CD8-positive, alpha-beta memory T cell (primary cell): ENCODE measurements around the gene DOK3. TPM values are rescaled to one million over a fixed set of nuclear protein-coding genes. Genes with fewer than 3 reads are reported as not detected.

Source experiments
- CTCF ChIA-PET: fragments of 350-600 bp; sonication (Branson Sonifier 250); formaldehyde crosslinking; loops from one replicate; lab custom pipeline; 2021; ENCODE audit warnings: antibody characterized with exemption; lab: Charles Lee
- POLR2A ChIA-PET: fragments of 350-600 bp; sonication (Branson Sonifier 250); formaldehyde crosslinking; loops from one replicate; lab custom pipeline; 2021; ENCODE audit warnings: antibody characterized with exemption; lab: Charles Lee
- DNase-seq, 5 donors: peaks; one replicate each; pipeline versions ENCODE4 v3.0.0 to v3.0.0-alpha.2; 2020 to 2022; ENCODE audit warnings: mixed read lengths in 1 of 5
- H3K27ac ChIP-seq: one replicate; pipeline ENCODE4 v1.7.0; 2013; ENCODE audit warnings: low read depth, mild to moderate bottlenecking, low read length, moderate library complexity
- H3K27me3 ChIP-seq: 2 replicates; pipeline ENCODE4 v1.7.0; 2013; ENCODE audit warnings: low read length, mild to moderate bottlenecking; ENCODE audit not compliant: insufficient read depth, poor library complexity, severe bottlenecking
- H3K36me3 ChIP-seq: 2 replicates; pipeline ENCODE4 v1.7.0; 2013; ENCODE audit warnings: mild to moderate bottlenecking, low read length, moderate library complexity; ENCODE audit not compliant: insufficient read depth
- H3K4me1 ChIP-seq: 2 replicates; pipeline ENCODE4 v1.7.0; 2013; ENCODE audit warnings: mild to moderate bottlenecking, low read length, moderate library complexity; ENCODE audit not compliant: insufficient read depth
- H3K4me3 ChIP-seq: 2 replicates; pipeline ENCODE4 v1.7.0; 2013; ENCODE audit warnings: mild to moderate bottlenecking, low read length
- H3K9me3 ChIP-seq: 2 replicates; pipeline ENCODE4 v1.7.0; 2013; ENCODE audit warnings: mild to moderate bottlenecking, low read length
- H3K27ac Mint-ChIP-seq, 8 donors: one replicate each; pipeline ENCODE4 v1.8.0; 2020 to 2021; ENCODE audit warnings: mixed read lengths in 8 of 8, mild to moderate bottlenecking in 6 of 8, inconsistent platforms in 3 of 8, moderate library complexity in 3 of 8
- H3K27me3 Mint-ChIP-seq, 2 donors: one replicate each; pipeline ENCODE4 v1.8.0; 2020 to 2021; ENCODE audit warnings: mixed read lengths in 2 of 2, mild to moderate bottlenecking in 1 of 2, moderate library complexity in 1 of 2
- H3K36me3 Mint-ChIP-seq, 3 donors: one replicate each; pipeline ENCODE4 v1.8.0; 2020 to 2021; ENCODE audit warnings: mixed read lengths in 3 of 3, inconsistent platforms in 1 of 3, mild to moderate bottlenecking in 1 of 3
- H3K4me1 Mint-ChIP-seq, 3 donors: one replicate each; pipeline ENCODE4 v1.8.0; 2020 to 2021; ENCODE audit warnings: mixed read lengths in 3 of 3, inconsistent platforms in 1 of 3, mild to moderate bottlenecking in 1 of 3
- H3K4me3 Mint-ChIP-seq, 7 donors: one replicate each; pipeline ENCODE4 v1.8.0; 2020 to 2021; ENCODE audit warnings: mixed read lengths in 7 of 7, mild to moderate bottlenecking in 6 of 7, moderate library complexity in 4 of 7, inconsistent platforms in 2 of 7
- H3K9me3 Mint-ChIP-seq, 5 donors: one replicate each; pipeline ENCODE4 v1.8.0; 2020 to 2022; ENCODE audit warnings: mixed read lengths in 5 of 5, mild to moderate bottlenecking in 3 of 5, moderate library complexity in 2 of 5, inconsistent platforms in 1 of 5
- polyA plus RNA-seq: library from polyadenylated mRNA; unstranded; fragments of 300-500 nt; fragmentation: Illumina TruSeq; gene quantifications from one replicate; pipeline ENCODE4 v1.2.3, GENCODE V29; 2021
- total RNA-seq, 2 experiments: library from RNA; stranded (reverse); gene quantifications; one replicate each; pipeline ENCODE4 v1.2.3, GENCODE V29; 2021

Gene DOK3
- total and polyA plus RNA-seq, 3 experiments from 2014 or later: 0.08 to 5.1 (median 4.2) TPM

DNA sequence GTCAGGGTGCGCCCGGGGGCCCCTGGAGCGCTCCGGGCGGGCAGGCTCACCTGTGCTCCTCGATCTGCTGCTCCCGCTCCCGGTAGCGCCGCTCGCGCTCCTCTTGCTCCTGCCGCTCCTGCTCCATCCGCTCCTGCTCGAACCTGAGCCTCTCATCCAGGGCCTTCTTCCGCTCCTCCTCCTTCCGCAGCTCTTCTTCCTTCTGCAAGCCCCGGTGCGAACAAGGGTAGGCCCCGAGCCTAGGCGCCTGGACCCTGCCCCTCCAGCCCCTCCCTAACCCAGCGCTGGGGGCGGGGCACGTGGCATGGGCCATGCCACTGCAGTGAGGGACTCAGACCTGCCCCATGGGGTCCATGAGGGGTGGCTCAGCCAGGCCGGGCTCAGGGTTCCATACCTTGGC is 42.8 kb downstream of the DOK3 start:
- H3K9me3 Mint-ChIP-seq: no peaks in the 10 kb centered on the region
- DNase-seq: no peak
- H3K27ac Mint-ChIP-seq: no peak overlapping the region
- peaks cover 17 to 28% (median 20%) of the 10 kb centered on the region in 3 donors for H3K4me1 Mint-ChIP-seq
- ChIA-PET POLR2A (no interaction called here), CTCF (interaction anchor here (1.4 to 12.4 kb wide), 2 partner anchors 11 to 35 kb away, joined by 7 to 103 read pairs; no protein-coding TSS in a partner anchor)
- H3K36me3 ChIP-seq: no peaks in the 10 kb centered on the region
- no peak overlapping the region for H3K4me3 ChIP-seq
- peaks cover 2 to 37% (median 11%) of the 10 kb centered on the region in 3 donors for H3K36me3 Mint-ChIP-seq
- peaks cover 9% of the 10 kb centered on the region for H3K4me1 ChIP-seq
- H3K27me3 ChIP-seq: no peaks in the 10 kb centered on the region
- H3K4me3 Mint-ChIP-seq: no peak overlapping the region
- H3K27ac ChIP-seq: no peak overlapping the region
- peaks cover 0 to 1% of the 10 kb centered on the region in 2 donors for H3K27me3 Mint-ChIP-seq
- no peaks in the 10 kb centered on the region for H3K9me3 ChIP-seq

GRCh38 chr5:177465044-177465443 is 44.6 kb downstream of the DOK3 start:
- Histone ChIP-seq H3K4me1 (no peaks in the 10 kb centered on the region), H3K9me3 (no peaks in the 10 kb centered on the region), H3K27me3 (no peaks in the 10 kb centered on the region), H3K27ac (no peak overlapping the region), H3K4me3 (no peak overlapping the region), H3K36me3 (no peaks in the 10 kb centered on the region)
- H3K27ac Mint-ChIP-seq: no peak overlapping the region
- peaks cover 0 to 5% of the 10 kb centered on the region in 2 donors for H3K27me3 Mint-ChIP-seq
- no peak for DNase-seq
- peaks cover 2 to 40% (median 11%) of the 10 kb centered on the region in 3 donors for H3K36me3 Mint-ChIP-seq
- H3K4me1 Mint-ChIP-seq: peaks cover 8 to 15% (median 8%) of the 10 kb centered on the region in 3 donors
- no peaks in the 10 kb centered on the region for H3K9me3 Mint-ChIP-seq
- no peak overlapping the region for H3K4me3 Mint-ChIP-seq
- ChIA-PET POLR2A (no interaction called here), CTCF (interaction anchor here (0.5 to 12.4 kb wide), 6 partner anchors 10 to 156 kb away, joined by 3 to 103 read pairs (median 4); no protein-coding TSS in a partner anchor)

- H3K4me3 Mint-ChIP-seq: no peak overlapping the region
Measured at GRCh38 chr5:177462021-177462670, 47.5 kb downstream of the DOK3 start.

GRCh38 chr5:177459819-177460628 is 49.6 kb downstream of the DOK3 start:
- CTCF ChIA-PET: interaction anchor here (4.8 to 8.7 kb wide), 3 partner anchors 40 to 69 kb away, joined by 48 to 116 read pairs (median 58); partner anchors contain the start of gene PDLIM7
- peaks cover 7% of the 10 kb centered on the region for H3K4me1 ChIP-seq
- Mint-ChIP-seq H3K4me3 (peak overlapping the region in 1 of 7 donors; percentile 16), H3K4me1 (peaks cover 14 to 25% (median 18%) of the 10 kb centered on the region in 3 donors), H3K9me3 (no peaks in the 10 kb centered on the region), H3K27ac (peak overlapping the region in 1 of 8 donors; percentile 52), H3K36me3 (peaks cover under 1 to 14% (median 2%) of the 10 kb centered on the region in 3 donors), H3K27me3 (peaks cover 0 to 5% of the 10 kb centered on the region in 2 donors)
- POLR2A ChIA-PET: interaction anchor here (1.5 kb wide), 1 partner anchor 108 kb away, joined by 4 read pairs; the partner anchor contains the start of gene LMAN2
- no peak overlapping the region for H3K27ac ChIP-seq
- DNase-seq: no peak
- no peaks in the 10 kb centered on the region for H3K9me3 ChIP-seq
- no peaks in the 10 kb centered on the region for H3K36me3 ChIP-seq
- no peaks in the 10 kb centered on the region for H3K27me3 ChIP-seq
- no peak overlapping the region for H3K4me3 ChIP-seq

More at GRCh38 chr5:177462021-177462670, 47.5 kb downstream of the DOK3 start:
- H3K27me3 Mint-ChIP-seq: peaks cover 0 to 3% of the 10 kb centered on the region in 2 donors
- POLR2A ChIA-PET: no interaction called here
- Histone ChIP-seq H3K4me3 (no peak overlapping the region), H3K4me1 (no peaks in the 10 kb centered on the region), H3K27me3 (no peaks in the 10 kb centered on the region), H3K27ac (no peak overlapping the region), H3K9me3 (no peaks in the 10 kb centered on the region), H3K36me3 (no peaks in the 10 kb centered on the region)
- peaks cover 10 to 19% (median 12%) of the 10 kb centered on the region in 3 donors for H3K4me1 Mint-ChIP-seq
- CTCF ChIA-PET: interaction anchor here (1.2 to 6.2 kb wide), 4 partner anchors 17 to 71 kb away, joined by 4 to 48 read pairs (median 6); no protein-coding TSS in a partner anchor
- H3K9me3 Mint-ChIP-seq: no peaks in the 10 kb centered on the region
- peaks cover 4 to 31% (median 11%) of the 10 kb centered on the region in 3 donors for H3K36me3 Mint-ChIP-seq
- H3K27ac Mint-ChIP-seq: peak overlapping the region in 5 of 8 donors; percentile 11 to 78 (median 42)
- DNase-seq: no peak

GRCh38 chr5:177459357-177459756 is 50.3 kb downstream of the DOK3 start:
- DNase-seq: no peak
- peaks cover 7% of the 10 kb centered on the region for H3K4me1 ChIP-seq
- Mint-ChIP-seq H3K4me1 (peaks cover 14 to 26% (median 18%) of the 10 kb centered on the region in 3 donors), H3K4me3 (no peak overlapping the region), H3K27me3 (peaks cover 0 to 5% of the 10 kb centered on the region in 2 donors), H3K36me3 (peaks cover 0 to 14% (median 2%) of the 10 kb centered on the region in 3 donors), H3K27ac (no peak overlapping the region), H3K9me3 (no peaks in the 10 kb centered on the region)
- H3K27ac ChIP-seq: no peak overlapping the region
- no peaks in the 10 kb centered on the region for H3K27me3 ChIP-seq
- H3K36me3 ChIP-seq: no peaks in the 10 kb centered on the region
- no peak overlapping the region for H3K4me3 ChIP-seq
- POLR2A ChIA-PET: interaction anchor here (1.5 kb wide), 1 partner anchor 108 kb away, joined by 4 read pairs; the partner anchor contains the start of gene LMAN2
- CTCF ChIA-PET: interaction anchor here (4.8 to 8.7 kb wide), 3 partner anchors 41 to 69 kb away, joined by 48 to 116 read pairs (median 58); partner anchors contain the start of gene PDLIM7
- H3K9me3 ChIP-seq: no peaks in the 10 kb centered on the region

DNA sequence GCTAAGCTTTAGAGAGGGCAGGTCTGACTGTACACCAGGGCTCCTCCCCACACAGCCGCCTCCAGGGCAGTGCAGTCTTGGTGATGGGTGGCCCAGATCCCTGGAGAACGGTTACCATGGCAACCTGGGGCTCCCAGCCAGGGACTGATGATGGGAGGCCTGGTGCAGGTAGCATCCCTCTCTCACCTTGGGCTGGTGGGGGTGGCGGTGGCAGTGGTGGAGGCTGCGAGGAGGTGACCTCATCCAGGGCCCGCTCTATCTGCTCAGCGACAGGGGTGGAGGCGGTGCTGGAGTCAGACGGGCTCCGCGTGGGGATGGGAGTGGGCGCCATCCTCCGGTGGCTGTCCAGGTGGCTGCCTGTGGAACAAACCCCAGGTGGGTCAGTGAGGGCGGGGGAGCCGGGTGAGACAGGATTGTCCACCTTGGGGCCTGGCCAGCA is 50.7 kb downstream of the DOK3 start:
- peaks cover 0 to 5% of the 10 kb centered on the region in 2 donors for H3K27me3 Mint-ChIP-seq
- ChIA-PET CTCF (interaction anchor here (4.8 to 20.8 kb wide), 4 partner anchors 30 to 68 kb away, joined by 48 to 326 read pairs (median 87); partner anchors contain the start of genes GRK6 and PDLIM7), POLR2A (no interaction called here)
- H3K36me3 Mint-ChIP-seq: peaks cover 0 to 14% (median 2%) of the 10 kb centered on the region in 3 donors
- no peaks in the 10 kb centered on the region for H3K27me3 ChIP-seq
- H3K9me3 ChIP-seq: no peaks in the 10 kb centered on the region
- no peak for DNase-seq
- H3K27ac Mint-ChIP-seq: no peak overlapping the region
- no peak overlapping the region for H3K27ac ChIP-seq
- H3K36me3 ChIP-seq: no peaks in the 10 kb centered on the region
- peaks cover 14 to 30% (median 18%) of the 10 kb centered on the region in 3 donors for H3K4me1 Mint-ChIP-seq
- H3K4me1 ChIP-seq: peaks cover 12% of the 10 kb centered on the region
- no peak overlapping the region for H3K4me3 ChIP-seq
- no peak overlapping the region for H3K4me3 Mint-ChIP-seq
- H3K9me3 Mint-ChIP-seq: no peaks in the 10 kb centered on the region

DNA sequence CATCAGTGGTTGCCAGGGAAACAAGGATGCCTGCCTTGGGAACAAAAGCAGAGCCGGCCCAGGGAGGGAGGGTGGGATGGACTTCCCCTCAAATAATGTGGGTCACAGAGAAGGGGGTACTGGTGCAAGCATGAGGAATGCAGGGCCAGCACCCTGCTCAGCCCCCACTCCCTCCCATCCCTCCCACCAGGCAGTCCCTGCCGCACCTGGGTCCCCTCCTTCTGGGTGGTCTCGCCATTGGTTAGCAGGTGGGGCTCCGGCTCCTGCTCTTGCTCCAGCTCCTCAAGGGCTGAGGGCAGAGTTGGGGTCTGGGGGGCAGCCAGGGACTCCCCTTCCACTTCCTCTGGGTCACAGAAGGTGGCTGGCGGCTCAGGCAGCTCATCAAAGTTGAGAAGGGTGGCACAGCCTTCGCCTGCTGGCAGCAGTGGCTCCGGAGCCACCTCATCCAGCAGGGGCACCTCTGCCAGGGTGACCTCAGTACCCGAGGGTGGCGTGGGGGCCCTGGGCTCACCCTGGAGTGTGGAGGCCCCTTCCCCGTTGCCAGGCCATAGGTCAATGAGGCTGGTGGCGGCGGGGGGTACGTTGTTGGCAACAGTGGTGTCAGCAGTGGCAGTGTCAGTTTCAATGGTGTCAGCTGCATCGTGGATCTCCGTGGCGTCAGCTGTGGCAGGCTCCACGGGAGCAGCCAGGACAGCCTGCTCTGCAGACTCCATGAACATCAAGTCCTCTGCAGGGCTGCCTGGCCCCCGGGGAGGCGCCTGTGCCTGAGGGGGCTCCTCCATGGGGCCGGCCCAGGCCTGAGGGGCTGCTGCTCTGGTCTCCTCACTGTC is 51.6 kb downstream of the DOK3 start:
- Histone ChIP-seq H3K9me3 (no peaks in the 10 kb centered on the region), H3K27ac (no peak overlapping the region), H3K4me3 (no peak overlapping the region), H3K4me1 (peaks cover 20% of the 10 kb centered on the region), H3K27me3 (no peaks in the 10 kb centered on the region), H3K36me3 (no peaks in the 10 kb centered on the region)
- ChIA-PET CTCF (interaction anchor here (0.6 to 20.8 kb wide), 12 partner anchors 10 to 149 kb away, joined by 3 to 326 read pairs (median 31); partner anchors contain the start of genes DBN1, F12, GRK6 and PDLIM7), POLR2A (interaction anchor here (0.5 to 6.8 kb wide), 3 partner anchors 22 to 68 kb away, joined by 3 to 112 read pairs (median 48); no protein-coding TSS in a partner anchor)
- Mint-ChIP-seq H3K4me3 (peak overlapping the region in 1 of 7 donors; percentile 81), H3K9me3 (no peaks in the 10 kb centered on the region), H3K27ac (peak overlapping the region in 4 of 8 donors; percentile 59 to 94 (median 80)), H3K36me3 (peaks cover 0 to 11% (median 2%) of the 10 kb centered on the region in 3 donors), H3K27me3 (peaks cover 0 to 8% of the 10 kb centered on the region in 2 donors), H3K4me1 (peaks cover 18 to 36% (median 20%) of the 10 kb centered on the region in 3 donors)
- DNase-seq: no peak
